ENCODE data around the gene ABR. TPM values are rescaled to one million over a fixed set of nuclear protein-coding genes. Genes with fewer than 3 reads are reported as not detected.
A peak's percentile ranks its signal among the peaks of the same experiment; 100 is the strongest.

Gene ABR
- total RNA-seq, 1 donor: 112 TPM

DNA sequence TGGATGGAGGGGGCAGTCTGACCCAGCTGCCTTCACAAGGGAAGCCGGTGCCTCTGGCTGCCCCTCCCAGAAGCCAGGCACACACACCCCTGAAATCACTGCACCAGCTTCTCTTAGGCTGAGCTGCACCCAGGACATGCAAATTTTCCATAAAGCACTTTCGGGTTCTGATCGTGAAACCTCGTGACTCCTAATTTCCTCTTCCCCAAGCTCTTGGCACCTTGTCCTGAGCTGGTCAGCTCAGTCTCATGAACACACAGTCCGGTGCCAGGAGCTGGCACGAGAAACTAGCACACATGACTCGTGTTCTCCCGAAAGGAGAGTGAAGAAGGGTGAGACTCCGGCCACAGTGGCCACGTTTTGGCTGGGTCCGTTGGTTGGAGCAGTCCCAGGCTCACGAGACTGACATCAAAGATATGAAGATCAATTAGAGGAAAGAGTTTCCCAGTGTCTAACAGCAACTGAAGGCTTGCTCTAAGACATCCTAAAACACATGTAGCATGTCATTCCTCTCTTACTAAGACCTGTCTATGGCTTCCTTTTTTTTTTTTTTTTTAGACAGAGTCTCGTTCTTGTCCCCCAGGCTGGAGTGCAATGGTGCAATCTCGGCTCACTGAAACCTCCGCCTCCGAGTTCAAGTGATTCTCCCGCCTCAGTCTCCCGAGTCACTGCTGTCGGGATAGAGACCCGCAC lies 9.2 kb upstream of the ABR start:
- no peak overlapping the region for H3K4me3 ChIP-seq (ENCODE audit: low read length)
- peaks cover 53% of the 10 kb centered on the region for H3K4me1 ChIP-seq (ENCODE audit: insufficient read depth, low read length)
- H3K9me3 ChIP-seq (ENCODE audit: low read depth, low read length): no peaks in the 10 kb centered on the region
- H3K27me3 ChIP-seq (ENCODE audit: insufficient read depth, low read length): no peaks in the 10 kb centered on the region

- Histone ChIP-seq H3K4me1 (ENCODE audit: insufficient read depth, low read length) (peaks cover 51% of the 10 kb centered on the region), H3K27me3 (ENCODE audit: insufficient read depth, low read length) (no peaks in the 10 kb centered on the region), H3K9me3 (ENCODE audit: low read depth, low read length) (no peaks in the 10 kb centered on the region), H3K4me3 (ENCODE audit: low read length) (no peak overlapping the region)
Observed at GRCh38 chr17:1186923-1187771, 7.4 kb upstream of the ABR start.

DNA sequence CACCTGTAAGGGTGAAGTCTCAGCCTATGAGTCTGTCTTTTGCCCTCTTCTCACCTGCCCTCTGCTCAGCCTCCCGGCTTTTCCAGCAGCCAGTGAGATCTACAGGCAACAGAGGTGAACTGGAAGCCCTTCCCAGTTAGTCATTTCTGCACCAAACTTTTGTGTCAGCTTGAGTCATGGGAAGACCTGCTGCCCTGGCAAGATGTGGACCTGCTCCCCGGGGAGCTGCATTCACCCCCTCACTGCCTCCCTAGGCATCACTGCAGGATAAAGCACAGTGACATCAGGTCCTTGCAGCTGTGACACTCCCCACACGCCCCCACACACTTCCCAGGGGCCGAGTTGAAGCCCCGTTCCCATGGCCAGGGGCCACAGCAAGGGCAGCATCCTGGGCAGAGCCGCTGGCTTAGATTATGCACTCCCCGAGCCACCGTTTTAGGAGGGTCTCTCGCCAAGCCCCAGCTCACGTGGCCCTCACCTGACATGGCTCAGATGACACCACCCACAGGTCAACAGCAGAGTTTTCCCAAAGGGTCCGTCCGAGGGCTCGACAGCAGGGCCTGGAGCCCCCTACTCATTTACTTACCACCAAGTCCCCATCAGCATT lies 6.5 kb upstream of the ABR start:
- Histone ChIP-seq H3K9me3 (ENCODE audit: low read depth, low read length) (no peaks in the 10 kb centered on the region), H3K4me1 (ENCODE audit: insufficient read depth, low read length) (peaks cover 50% of the 10 kb centered on the region), H3K4me3 (ENCODE audit: low read length) (no peak overlapping the region), H3K27me3 (ENCODE audit: insufficient read depth, low read length) (no peaks in the 10 kb centered on the region)

GRCh38 chr17:1183171-1183873 lies 3.5 kb upstream of the ABR start:
- peaks cover 48% of the 10 kb centered on the region for H3K4me1 ChIP-seq (ENCODE audit: insufficient read depth, low read length)

GRCh38 chr17:1182811-1183170 lies 3.0 kb upstream of the ABR start:
- H3K4me1 ChIP-seq (ENCODE audit: insufficient read depth, low read length): peaks cover 43% of the 10 kb centered on the region
- H3K4me3 ChIP-seq (ENCODE audit: low read length): no peak overlapping the region
- H3K9me3 ChIP-seq (ENCODE audit: low read depth, low read length): no peaks in the 10 kb centered on the region
- H3K27me3 ChIP-seq (ENCODE audit: insufficient read depth, low read length): no peaks in the 10 kb centered on the region

More at GRCh38 chr17:1183171-1183873, 3.5 kb upstream of the ABR start:
- no peaks in the 10 kb centered on the region for H3K9me3 ChIP-seq (ENCODE audit: low read depth, low read length)
- H3K27me3 ChIP-seq (ENCODE audit: insufficient read depth, low read length): no peaks in the 10 kb centered on the region
- H3K4me3 ChIP-seq (ENCODE audit: low read length): no peak overlapping the region

DNA sequence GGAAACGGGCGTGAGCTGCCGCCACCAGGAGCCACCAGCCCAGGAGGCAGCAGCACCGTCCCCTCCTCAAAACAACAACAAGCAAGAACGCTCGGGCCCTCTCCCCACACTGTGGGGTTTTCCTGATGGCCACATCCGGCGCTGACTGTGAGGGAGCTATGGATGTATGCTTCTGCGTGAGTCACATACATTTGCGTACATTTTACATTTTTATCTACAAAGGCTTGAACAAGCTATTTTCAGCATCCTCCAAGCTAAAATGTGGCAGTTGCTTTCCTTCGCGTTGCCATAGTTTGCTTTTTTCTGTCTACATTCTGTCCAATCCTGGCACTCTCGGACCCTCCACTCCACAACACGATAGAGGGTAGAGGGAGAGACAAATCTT lies 2.0 kb upstream of the ABR start:
- H3K4me1 ChIP-seq (ENCODE audit: insufficient read depth, low read length): peaks cover 32% of the 10 kb centered on the region
- no peaks in the 10 kb centered on the region for H3K27me3 ChIP-seq (ENCODE audit: insufficient read depth, low read length)
- no peaks in the 10 kb centered on the region for H3K9me3 ChIP-seq (ENCODE audit: low read depth, low read length)
- H3K4me3 ChIP-seq (ENCODE audit: low read length): no peak overlapping the region

DNA sequence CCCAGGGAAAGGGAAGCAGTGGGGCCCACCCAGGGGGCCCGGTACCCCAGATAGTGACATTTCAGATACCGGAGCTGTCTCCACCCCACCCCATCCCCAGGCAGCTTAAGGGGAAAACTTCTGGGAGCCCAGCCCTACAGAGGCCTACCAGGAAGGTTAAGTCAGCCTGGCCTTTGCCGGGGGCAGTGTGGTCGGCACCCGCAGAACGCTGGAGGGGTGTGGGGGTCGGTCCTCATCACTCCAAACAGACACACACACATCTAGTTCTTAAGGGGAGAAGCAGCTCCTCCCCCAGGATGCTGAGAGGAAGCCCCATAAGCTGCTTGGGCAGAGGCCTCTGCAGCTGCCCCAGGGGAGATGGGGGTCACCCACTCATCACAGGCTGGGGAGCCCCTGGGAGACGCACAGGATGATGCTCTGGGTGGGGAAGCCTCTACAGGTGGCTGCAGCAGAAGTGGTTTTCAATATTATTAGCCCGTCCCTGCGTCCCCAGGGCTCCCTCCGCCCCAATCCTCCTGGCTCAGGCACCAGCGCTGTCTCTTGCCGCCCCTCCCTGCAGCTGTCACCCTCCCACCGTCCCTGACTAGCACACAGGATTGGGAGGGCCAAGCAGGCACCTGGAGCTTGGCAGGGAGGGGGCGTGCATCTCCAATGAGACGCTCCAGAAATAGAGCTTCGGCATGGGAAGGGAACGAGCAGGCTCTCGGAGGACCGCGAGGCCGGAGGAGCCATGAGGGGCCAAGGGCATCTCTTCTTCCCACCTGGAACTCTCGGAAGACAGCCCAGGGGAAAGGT lies 1.4 kb upstream of the ABR start:
- Histone ChIP-seq H3K9me3 (ENCODE audit: low read depth, low read length) (no peaks in the 10 kb centered on the region), H3K27me3 (ENCODE audit: insufficient read depth, low read length) (no peaks in the 10 kb centered on the region), H3K4me3 (ENCODE audit: low read length) (no peak overlapping the region), H3K4me1 (ENCODE audit: insufficient read depth, low read length) (peaks cover 31% of the 10 kb centered on the region)

- peak overlapping the region; percentile 42 for H3K4me3 ChIP-seq (ENCODE audit: low read length)
- no peaks in the 10 kb centered on the region for H3K27me3 ChIP-seq (ENCODE audit: insufficient read depth, low read length)
- no peaks in the 10 kb centered on the region for H3K9me3 ChIP-seq (ENCODE audit: low read depth, low read length)
- peaks cover 31% of the 10 kb centered on the region for H3K4me1 ChIP-seq (ENCODE audit: insufficient read depth, low read length)
Observed at GRCh38 chr17:1179112-1179817, 516 bp downstream of the ABR start.

DNA sequence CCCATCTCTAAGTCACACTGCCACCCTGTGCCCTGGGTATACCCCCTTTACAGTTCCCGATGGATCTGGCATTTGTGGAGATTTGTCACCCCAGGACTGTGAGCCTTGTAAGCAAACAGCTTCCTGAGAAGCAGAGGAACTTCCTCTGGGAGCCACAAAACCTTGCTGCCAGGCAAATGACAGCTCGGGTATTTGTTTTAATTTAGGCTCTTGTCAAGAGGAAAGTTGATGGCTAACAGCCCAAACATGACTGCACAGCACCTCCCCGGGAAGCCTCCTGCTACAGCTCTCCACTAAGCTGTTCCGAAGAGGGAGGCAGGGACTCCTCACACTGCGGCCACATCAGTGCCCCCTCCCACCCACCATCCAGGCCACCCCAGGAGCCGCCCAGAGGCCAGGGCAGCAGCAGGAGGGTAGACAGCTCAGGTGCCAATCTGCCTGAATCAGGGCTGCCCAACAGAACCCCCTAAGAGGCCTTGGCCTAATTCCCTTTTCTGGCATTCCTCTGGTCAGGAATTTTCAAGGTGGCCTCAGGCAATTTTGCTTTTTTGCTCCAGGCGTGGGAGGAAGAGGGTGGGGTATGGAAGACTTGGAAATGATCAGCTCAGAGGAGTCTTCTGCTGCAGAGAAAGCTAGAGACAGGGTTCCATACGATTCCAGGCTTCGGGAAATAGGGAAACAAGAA lies 2.6 kb downstream of the ABR start:
- Histone ChIP-seq H3K27me3 (ENCODE audit: insufficient read depth, low read length) (no peaks in the 10 kb centered on the region), H3K9me3 (ENCODE audit: low read depth, low read length) (no peaks in the 10 kb centered on the region), H3K4me3 (ENCODE audit: low read length) (no peak overlapping the region), H3K4me1 (ENCODE audit: insufficient read depth, low read length) (peaks cover 23% of the 10 kb centered on the region)

DNA sequence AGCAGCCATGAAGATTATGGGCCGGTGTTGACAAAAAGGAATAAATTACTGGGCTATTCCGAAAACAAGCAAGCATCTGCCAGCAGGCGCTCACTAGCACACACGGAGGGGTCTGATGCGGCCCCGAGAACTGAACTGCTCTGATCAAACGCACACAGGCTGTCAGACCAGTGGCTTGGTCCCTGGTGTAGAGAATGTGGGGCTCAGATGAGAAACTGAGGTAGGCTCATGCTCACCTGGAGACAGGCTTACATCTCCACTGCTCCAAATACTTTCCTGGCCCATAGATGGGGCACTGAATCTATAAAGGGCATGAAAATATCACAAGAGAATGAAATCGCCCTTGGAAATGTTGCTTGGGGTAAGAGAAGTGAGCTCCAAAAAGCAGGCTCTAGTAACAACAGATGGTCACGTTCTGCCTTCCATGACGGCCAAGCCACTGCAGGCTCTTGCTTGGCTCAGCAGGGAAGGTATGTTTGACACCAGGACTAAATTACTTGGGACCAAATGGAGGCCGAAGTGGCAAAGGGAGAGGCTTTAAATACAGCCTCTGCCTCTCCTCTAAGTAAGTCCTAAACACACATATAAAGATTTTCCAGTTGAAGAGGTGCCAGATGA lies 5.4 kb downstream of the ABR start:
- Histone ChIP-seq H3K4me3 (ENCODE audit: low read length) (no peak overlapping the region), H3K27me3 (ENCODE audit: insufficient read depth, low read length) (no peaks in the 10 kb centered on the region), H3K4me1 (ENCODE audit: insufficient read depth, low read length) (peaks cover 8% of the 10 kb centered on the region), H3K9me3 (ENCODE audit: low read depth, low read length) (no peaks in the 10 kb centered on the region)

GRCh38 chr17:1173432-1174262 lies 6.1 kb downstream of the ABR start:
- no peaks in the 10 kb centered on the region for H3K9me3 ChIP-seq (ENCODE audit: low read depth, low read length)
- H3K4me3 ChIP-seq (ENCODE audit: low read length): no peak overlapping the region
- no peaks in the 10 kb centered on the region for H3K27me3 ChIP-seq (ENCODE audit: insufficient read depth, low read length)
- H3K4me1 ChIP-seq (ENCODE audit: insufficient read depth, low read length): peaks cover 3% of the 10 kb centered on the region

DNA sequence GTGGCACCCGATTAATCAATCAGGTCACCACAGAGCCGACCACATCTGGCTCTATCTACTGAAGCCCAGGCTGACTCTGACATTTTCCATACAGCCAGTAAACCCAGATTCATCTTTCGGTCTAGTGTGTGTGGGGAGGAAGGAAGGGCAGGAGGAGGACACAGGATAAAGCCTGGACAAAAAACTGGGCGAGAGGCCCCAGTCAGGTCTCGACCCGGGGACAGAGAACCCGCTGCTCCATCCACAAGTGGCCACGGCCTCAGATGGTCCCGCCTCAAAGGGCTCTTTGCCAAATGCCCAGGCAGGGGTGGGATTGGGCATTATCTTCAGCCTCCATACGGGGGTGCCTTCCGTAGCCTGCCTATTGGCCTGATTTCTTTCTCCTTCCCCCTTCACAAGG lies 7.8 kb downstream of the ABR start:
- no peak overlapping the region for H3K4me3 ChIP-seq (ENCODE audit: low read length)
- H3K27me3 ChIP-seq (ENCODE audit: insufficient read depth, low read length): no peaks in the 10 kb centered on the region
- H3K9me3 ChIP-seq (ENCODE audit: low read depth, low read length): no peaks in the 10 kb centered on the region
- no peaks in the 10 kb centered on the region for H3K4me1 ChIP-seq (ENCODE audit: insufficient read depth, low read length)
